NT2/D1 (cell line): ENCODE data around the gene AVP.

Experiments used
- DNase-seq: peaks from one replicate; pipeline ENCODE4 v3.0.0-alpha.2; 2011; ENCODE audit warnings: low read depth, low spot score
- H3K27me3 ChIP-seq: 2 replicates; pipeline ENCODE4 v1.6.0; 2011; ENCODE audit warnings: mild to moderate bottlenecking; ENCODE audit not compliant: insufficient read length, insufficient read depth
- H3K36me3 ChIP-seq: 2 replicates; pipeline ENCODE4 v1.6.1; 2011; ENCODE audit warnings: mild to moderate bottlenecking, low read length, mixed read lengths; ENCODE audit not compliant: insufficient read depth, insufficient read length
- H3K4me1 ChIP-seq: 2 replicates; pipeline ENCODE4 v1.5.1; 2011; ENCODE audit not compliant: insufficient read depth, insufficient read length
- H3K4me3 ChIP-seq: 2 replicates; pipeline ENCODE4 v1.5.1; 2011; ENCODE audit warnings: low read depth; ENCODE audit not compliant: insufficient read length
- H3K9ac ChIP-seq: 2 replicates; pipeline ENCODE4 v1.6.0; 2011; ENCODE audit warnings: low read depth; ENCODE audit not compliant: insufficient read length
- H3K9me3 ChIP-seq: 2 replicates; pipeline ENCODE4 v1.5.1; 2011; ENCODE audit warnings: mild to moderate bottlenecking, low read length; ENCODE audit not compliant: insufficient read depth
- SUZ12 ChIP-seq: IDR thresholded peaks from 2 replicates; pipeline ENCODE4 v1.6.1; 2011; ENCODE audit not compliant: insufficient read length, insufficient read depth; ENCODE audit errors: extremely low read depth
- YY1 ChIP-seq: IDR thresholded peaks from 2 replicates; pipeline ENCODE4 v1.6.1; 2011; ENCODE audit not compliant: insufficient read length, insufficient read depth
- ZNF274 ChIP-seq: IDR thresholded peaks from 2 replicates; pipeline ENCODE4 v1.6.1; 2011; ENCODE audit warnings: mild to moderate bottlenecking, low read depth, low read length

The AVP gene

GRCh38 chr20:3072530-3073250, 11.8 kb downstream of the AVP start:
- DNase-seq = no peak
- Histone ChIP-seq H3K9ac (no peak overlapping the region), H3K27me3 (peaks cover 24% of the 10 kb centered on the region), H3K36me3 (no peaks in the 10 kb centered on the region), H3K9me3 (peaks cover 5% of the 10 kb centered on the region; the same call in 1 of the 2 replicates), H3K4me1 (no peaks in the 10 kb centered on the region), H3K4me3 (no peak overlapping the region)
- TF ChIP-seq ZNF274 (no peak), YY1 (no peak), SUZ12 (no peak)

- H3K9ac ChIP-seq = peak within 1 kb of the TSS; percentile 33
- no peaks in the 10 kb centered on the region for H3K4me1 ChIP-seq
- peaks cover 24% of the 10 kb centered on the region for H3K27me3 ChIP-seq
- no peaks in the 10 kb centered on the region for H3K36me3 ChIP-seq
- DNase-seq = no peak
- TF ChIP-seq YY1 = no peak
- H3K4me3 ChIP-seq = peak within 1 kb of the TSS; percentile 26
- H3K9me3 ChIP-seq = peaks cover 5% of the 10 kb centered on the region; the same call in 1 of the 2 replicates
Measured at GRCh38 chr20:3071610-3072529, 12.7 kb downstream of the AVP start, which contains the start of gene OXT. Gene OXT, plus strand, starts transcription at chr20:3071620. Its CDS starts 36 bp downstream, at chr20:3071656.

DNA sequence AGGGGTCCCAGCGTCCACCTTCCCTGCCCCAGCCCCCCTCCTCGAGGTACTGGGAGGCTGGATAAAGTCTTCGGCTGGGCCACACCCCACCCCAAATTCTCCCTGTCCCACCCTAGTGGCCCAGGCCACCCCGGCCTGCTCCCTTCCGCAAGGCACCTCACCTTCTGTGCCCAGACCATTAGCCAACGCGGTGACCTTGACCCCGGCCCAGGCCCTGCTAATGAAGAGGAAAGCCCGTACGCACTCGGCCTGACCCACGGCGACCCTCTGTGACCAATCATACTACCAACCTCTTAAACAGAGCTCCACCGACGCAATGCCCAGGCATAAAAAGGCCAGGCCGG, 13.3 kb downstream of the AVP start:
- TF ChIP-seq YY1 = no peak
- TF ChIP-seq ZNF274 = no peak
- TF ChIP-seq SUZ12 = no peak
- peaks cover 24% of the 10 kb centered on the region for H3K27me3 ChIP-seq
- peak overlapping the region; percentile 26 for H3K4me3 ChIP-seq

DNA sequence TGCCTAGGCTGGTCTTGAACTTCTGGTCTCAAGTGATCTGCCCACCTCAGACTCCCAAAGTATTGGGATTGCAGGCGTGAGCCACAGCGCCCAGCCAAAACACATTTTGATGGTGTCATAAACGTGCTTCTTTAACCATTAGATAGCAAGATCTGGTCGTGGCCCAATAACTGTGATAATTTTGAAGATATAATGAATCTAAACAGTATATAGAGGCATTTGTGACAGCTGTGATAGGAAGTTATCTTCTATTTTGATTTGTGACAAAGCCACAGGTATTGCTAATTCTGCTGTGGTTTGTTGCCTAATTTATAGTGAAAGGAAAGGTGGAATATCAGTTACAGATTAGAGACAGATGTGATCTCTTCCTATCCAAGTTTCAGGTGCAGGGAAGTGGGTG, 13.8 kb downstream of the AVP start:
- Histone ChIP-seq H3K27me3 (peaks cover 24% of the 10 kb centered on the region), H3K4me1 (no peaks in the 10 kb centered on the region), H3K9ac (no peak overlapping the region), H3K9me3 (peaks cover 5% of the 10 kb centered on the region; the same call in 1 of the 2 replicates), H3K36me3 (no peaks in the 10 kb centered on the region), H3K4me3 (no peak overlapping the region)
- no peak for DNase-seq
- TF ChIP-seq SUZ12 (no peak), YY1 (no peak), ZNF274 (no peak)

More for the DNA sequence above, 13.3 kb downstream of the AVP start:
- no peaks in the 10 kb centered on the region for H3K36me3 ChIP-seq
- peaks cover 5% of the 10 kb centered on the region; the same call in 1 of the 2 replicates for H3K9me3 ChIP-seq
- no peak for DNase-seq
- H3K4me1 ChIP-seq = no peaks in the 10 kb centered on the region
- H3K9ac ChIP-seq = peak overlapping the region; percentile 33

DNA sequence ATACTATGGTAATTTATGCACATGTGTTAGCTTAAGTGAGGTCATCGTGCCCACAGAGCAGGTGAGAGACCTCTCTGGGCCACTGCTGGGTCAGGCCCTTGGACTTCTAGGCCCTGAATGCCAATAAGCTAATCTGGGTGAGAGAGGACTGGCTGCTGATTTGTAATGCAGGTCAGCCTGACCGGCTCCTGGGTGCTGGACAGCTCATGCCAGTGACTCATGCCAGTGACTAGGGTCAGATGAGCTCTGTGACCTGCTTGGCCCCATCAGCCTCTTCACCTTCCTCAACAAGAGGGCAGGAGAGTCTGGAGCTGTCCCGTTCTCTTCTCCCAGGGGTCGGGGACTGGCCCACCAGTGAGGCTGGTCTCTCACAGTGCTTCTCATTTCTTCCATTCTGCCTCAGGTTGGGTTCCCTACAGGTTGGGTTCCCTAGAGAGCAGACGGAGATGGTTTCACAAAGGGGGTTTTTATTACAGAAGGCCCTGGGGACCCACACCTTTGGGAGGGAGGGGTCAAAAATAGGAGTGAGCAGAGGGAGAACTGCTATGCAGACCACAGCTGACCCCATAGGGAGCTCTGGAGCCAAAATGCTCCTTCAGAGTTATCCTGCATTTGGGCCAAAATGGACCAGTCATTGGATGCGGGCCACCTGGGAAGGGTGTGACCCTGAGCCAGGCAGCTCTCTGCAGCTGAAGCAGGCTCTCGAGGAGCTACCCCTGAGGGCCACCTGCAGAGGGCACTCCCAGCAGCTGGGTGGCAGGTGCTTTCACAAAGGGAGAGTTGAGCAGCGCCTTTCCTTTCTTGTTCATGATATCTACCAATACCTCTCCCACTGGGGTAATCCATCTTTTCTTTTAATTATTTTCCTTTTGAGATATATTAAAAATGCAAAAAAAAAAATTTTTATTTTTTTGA, 15.3 kb downstream of the AVP start:
- H3K4me3 ChIP-seq = no peak overlapping the region
- TF ChIP-seq SUZ12 = no peak
- TF ChIP-seq YY1 = no peak
- TF ChIP-seq ZNF274 = no peak
- no peaks in the 10 kb centered on the region for H3K4me1 ChIP-seq
- H3K27me3 ChIP-seq = peaks cover 24% of the 10 kb centered on the region
- no peak overlapping the region for H3K9ac ChIP-seq
- H3K36me3 ChIP-seq = no peaks in the 10 kb centered on the region
- peaks cover under 1% of the 10 kb centered on the region; the same call in 1 of the 2 replicates for H3K9me3 ChIP-seq
- no peak for DNase-seq

DNA sequence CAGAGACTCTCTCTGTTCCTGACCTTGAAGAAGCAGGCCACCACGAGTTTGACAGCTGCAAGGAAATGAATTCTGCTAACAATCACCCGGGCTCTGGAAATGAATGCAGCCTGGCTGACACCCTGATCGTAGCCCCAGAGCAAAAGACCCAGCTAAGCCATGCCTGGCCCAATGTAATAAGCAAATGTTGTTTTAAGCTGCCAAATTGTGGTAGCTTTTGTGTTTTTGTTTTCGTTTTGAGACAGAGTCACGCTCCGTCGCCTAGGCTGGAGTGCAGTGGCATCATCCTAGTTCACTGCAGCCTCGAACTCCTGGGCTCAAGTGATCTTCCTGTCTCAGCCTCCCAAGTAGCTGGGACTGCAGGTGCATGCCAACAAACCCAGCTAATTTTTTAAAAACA, 16.4 kb downstream of the AVP start:
- Histone ChIP-seq H3K27me3 (peaks cover 23% of the 10 kb centered on the region), H3K36me3 (no peaks in the 10 kb centered on the region), H3K4me1 (no peaks in the 10 kb centered on the region), H3K9me3 (no peaks in the 10 kb centered on the region), H3K4me3 (no peak overlapping the region), H3K9ac (no peak overlapping the region)
- TF ChIP-seq YY1 = no peak
- TF ChIP-seq ZNF274 = no peak
- no peak for TF ChIP-seq SUZ12
- DNase-seq = no peak
